HEK293 (cell line): ENCODE results near the gene EXD1.
A peak's percentile ranks its signal among the peaks of the same experiment; 100 is the strongest.

Experiments used
- CTCF ChIA-PET: fragments of 350-600 bp; formaldehyde crosslinking; extraction: SDS; loops from one replicate; lab custom pipeline; 2021; ENCODE audit warnings: antibody characterized with exemption; lab: Yijun Ruan, JAX
- POLR2A ChIA-PET: fragments of 300-600 bp; formaldehyde crosslinking; extraction: SDS; loops from one replicate; lab custom pipeline; 2020; ENCODE audit warnings: antibody characterized with exemption, inconsistent platforms; lab: Yijun Ruan, JAX
- H3K27ac ChIP-seq: fragments of 200-500 bp; sonication (Bioruptor generic); 2 replicates; pipeline ENCODE4 v1.5.1; 2014; ENCODE audit warnings: low read depth, low read length, control low read depth, inconsistent platforms; ENCODE audit errors: extremely low read depth
- H3K36me3 ChIP-seq, 2 experiments: fragments of 200-500 bp in 1 of 2; sonication (Bioruptor generic) in 1 of 2; 1 replicate in 1 of 2; 2 replicates in 1 of 2; pipeline ENCODE4 v1.5.1; 2014 to 2017; ENCODE audit warnings: inconsistent platforms in 2 of 2, low read length in 2 of 2; ENCODE audit not compliant: control insufficient read depth in 2 of 2, insufficient read depth in 1 of 2
- H3K4me1 ChIP-seq: fragments of 200-500 bp; sonication (Bioruptor generic); 2 replicates; pipeline ENCODE4 v1.5.1; 2014; ENCODE audit warnings: mild to moderate bottlenecking, low read length, inconsistent platforms; ENCODE audit not compliant: control insufficient read depth, insufficient read depth
- H3K4me3 ChIP-seq: 2 replicates; pipeline ENCODE4 v1.5.1; 2011; ENCODE audit warnings: low read depth, mild to moderate bottlenecking, control low read depth, low read length, moderate library complexity
- H3K9me3 ChIP-seq: fragments of 200-500 bp; sonication (Bioruptor generic); 2 replicates; pipeline ENCODE4 v1.5.1; 2014; ENCODE audit warnings: low read depth, low read length, inconsistent platforms; ENCODE audit not compliant: control insufficient read depth, insufficient read depth
- CTCF ChIP-seq: fragments of 450-650 bp; formaldehyde crosslinking; IDR thresholded peaks from 2 replicates; pipeline ENCODE4 v1.5.1; 2016; ENCODE audit warnings: missing biosample characterization, missing genetic modification characterization
- KLF10 ChIP-seq: fragments of 450-650 bp; IDR thresholded peaks from 2 replicates; pipeline ENCODE4 v1.5.1; 2018; ENCODE audit warnings: missing biosample characterization, mild to moderate bottlenecking, missing genetic modification characterization
- ZBTB17 ChIP-seq: fragments of 450-650 bp; formaldehyde crosslinking; IDR thresholded peaks from 2 replicates; pipeline ENCODE4 v1.5.1; 2016; ENCODE audit warnings: missing biosample characterization, missing genetic modification characterization
- ZBTB44 ChIP-seq: fragments of 450-650 bp; IDR thresholded peaks from 2 replicates; pipeline ENCODE4 v1.5.1; 2018; ENCODE audit warnings: missing biosample characterization, mild to moderate bottlenecking, missing genetic modification characterization
- ZBTB8A ChIP-seq: fragments of 450-650 bp; formaldehyde crosslinking; IDR thresholded peaks from 2 replicates; pipeline ENCODE4 v1.5.1; 2016; ENCODE audit warnings: missing biosample characterization, missing genetic modification characterization
- ZFHX2 ChIP-seq: fragments of 450-650 bp; formaldehyde crosslinking; conservative IDR thresholded peaks from 2 replicates; pipeline ENCODE4 v1.5.1; 2016; ENCODE audit warnings: missing biosample characterization, missing genetic modification characterization
- ZNF112 ChIP-seq: fragments of 450-650 bp; formaldehyde crosslinking; IDR thresholded peaks from 2 replicates; pipeline ENCODE4 v1.5.0; 2017; ENCODE audit warnings: missing biosample characterization, missing genetic modification characterization
- ZNF184 ChIP-seq: fragments of 450-650 bp; IDR thresholded peaks from 2 replicates; pipeline ENCODE4 v1.5.1; 2018; ENCODE audit warnings: missing biosample characterization, mild to moderate bottlenecking, missing genetic modification characterization
- ZNF335 ChIP-seq: fragments of 450-650 bp; formaldehyde crosslinking; conservative IDR thresholded peaks from 2 replicates; pipeline ENCODE4 v1.5.1; 2016; ENCODE audit warnings: missing biosample characterization, missing genetic modification characterization
- ZNF48 ChIP-seq: fragments of 450-650 bp; formaldehyde crosslinking; IDR thresholded peaks from 2 replicates; pipeline ENCODE4 v1.5.1; 2016; ENCODE audit warnings: missing biosample characterization, missing genetic modification characterization
- ZNF777 ChIP-seq: fragments of 450-650 bp; formaldehyde crosslinking; IDR thresholded peaks from 2 replicates; pipeline ENCODE4 v1.5.1; 2017; ENCODE audit warnings: missing biosample characterization, missing genetic modification characterization, borderline replicate concordance
- TF ChIP-seq, protein P1 (sequence below): fragments of 450-650 bp; formaldehyde crosslinking; IDR thresholded peaks from 2 replicates; pipeline ENCODE4 v1.5.1; 2016; ENCODE audit warnings: missing biosample characterization, missing genetic modification characterization, borderline replicate concordance
- TF ChIP-seq, protein P2 (sequence below): fragments of 450-650 bp; formaldehyde crosslinking; IDR thresholded peaks from 2 replicates; pipeline ENCODE4 v1.5.1; 2016; ENCODE audit warnings: missing biosample characterization, missing genetic modification characterization
- TF ChIP-seq, protein P3 (sequence below): fragments of 450-650 bp; formaldehyde crosslinking; IDR thresholded peaks from 2 replicates; pipeline ENCODE4 v1.5.1; 2017; ENCODE audit warnings: missing biosample characterization, mild to moderate bottlenecking, missing genetic modification characterization, moderate library complexity
- TF ChIP-seq, protein P4 (sequence below): fragments of 450-650 bp; formaldehyde crosslinking; conservative IDR thresholded peaks from 2 replicates; pipeline ENCODE4 v1.5.1; 2016; ENCODE audit warnings: low read depth, missing biosample characterization, missing genetic modification characterization
- TF ChIP-seq, protein P5 (sequence below): fragments of 450-650 bp; formaldehyde crosslinking; IDR thresholded peaks from 2 replicates; pipeline ENCODE4 v1.5.1; 2017; ENCODE audit warnings: missing biosample characterization, missing genetic modification characterization

EXD1 gene

DNA sequence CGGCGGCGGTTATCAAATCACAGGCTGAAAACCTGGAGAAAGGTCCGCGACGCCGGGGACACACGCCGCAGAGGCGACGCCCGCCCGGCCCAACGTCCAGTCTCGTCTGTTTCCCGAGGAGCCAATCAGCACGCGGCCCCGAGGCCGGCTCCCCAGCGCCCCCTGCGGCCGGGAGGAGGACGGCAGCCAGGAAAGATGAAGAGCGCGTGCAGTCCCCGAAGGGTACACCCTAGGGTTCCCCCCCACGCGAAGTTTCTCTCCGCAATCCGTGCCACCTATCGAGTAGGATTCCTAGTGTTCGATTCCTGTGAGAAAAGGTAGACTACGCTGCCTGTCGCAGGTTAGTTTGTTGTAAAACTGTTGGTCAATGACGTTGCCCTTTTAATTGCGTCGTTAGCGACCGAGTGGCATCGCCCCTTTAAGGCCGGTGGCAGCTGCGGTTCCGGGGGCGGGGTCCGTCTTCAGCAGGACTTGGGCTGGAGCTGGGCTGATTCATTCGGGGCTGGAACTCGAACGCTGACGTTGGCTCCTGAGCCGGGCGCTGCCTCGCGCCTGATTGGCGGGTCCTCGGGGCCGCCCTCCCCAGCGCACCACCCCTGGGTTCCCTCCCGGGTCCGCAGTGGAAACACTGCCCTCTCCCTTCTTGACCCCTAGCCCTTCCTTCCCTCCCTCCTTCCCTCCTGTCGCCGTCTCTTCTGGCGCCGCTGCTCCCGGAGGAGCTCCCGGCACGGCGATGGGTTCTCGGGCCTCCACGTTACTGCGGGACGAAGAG, at the start of gene EXD1, which contains the start of gene CHP1 (continued):
- TF ChIP-seq, protein P1, sequence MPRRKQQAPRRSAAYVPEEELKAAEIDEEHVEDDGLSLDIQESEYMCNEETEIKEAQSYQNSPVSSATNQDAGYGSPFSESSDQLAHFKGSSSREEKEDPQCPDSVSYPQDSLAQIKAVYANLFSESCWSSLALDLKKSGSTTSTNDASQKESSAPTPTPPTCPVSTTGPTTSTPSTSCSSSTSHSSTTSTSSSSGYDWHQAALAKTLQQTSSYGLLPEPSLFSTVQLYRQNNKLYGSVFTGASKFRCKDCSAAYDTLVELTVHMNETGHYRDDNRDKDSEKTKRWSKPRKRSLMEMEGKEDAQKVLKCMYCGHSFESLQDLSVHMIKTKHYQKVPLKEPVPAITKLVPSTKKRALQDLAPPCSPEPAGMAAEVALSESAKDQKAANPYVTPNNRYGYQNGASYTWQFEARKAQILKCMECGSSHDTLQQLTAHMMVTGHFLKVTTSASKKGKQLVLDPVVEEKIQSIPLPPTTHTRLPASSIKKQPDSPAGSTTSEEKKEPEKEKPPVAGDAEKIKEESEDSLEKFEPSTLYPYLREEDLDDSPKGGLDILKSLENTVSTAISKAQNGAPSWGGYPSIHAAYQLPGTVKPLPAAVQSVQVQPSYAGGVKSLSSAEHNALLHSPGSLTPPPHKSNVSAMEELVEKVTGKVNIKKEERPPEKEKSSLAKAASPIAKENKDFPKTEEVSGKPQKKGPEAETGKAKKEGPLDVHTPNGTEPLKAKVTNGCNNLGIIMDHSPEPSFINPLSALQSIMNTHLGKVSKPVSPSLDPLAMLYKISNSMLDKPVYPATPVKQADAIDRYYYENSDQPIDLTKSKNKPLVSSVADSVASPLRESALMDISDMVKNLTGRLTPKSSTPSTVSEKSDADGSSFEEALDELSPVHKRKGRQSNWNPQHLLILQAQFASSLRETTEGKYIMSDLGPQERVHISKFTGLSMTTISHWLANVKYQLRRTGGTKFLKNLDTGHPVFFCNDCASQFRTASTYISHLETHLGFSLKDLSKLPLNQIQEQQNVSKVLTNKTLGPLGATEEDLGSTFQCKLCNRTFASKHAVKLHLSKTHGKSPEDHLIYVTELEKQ (tag by site-specific recombination), result peak; percentile 34; the same call in 1 of the 2 replicates
- TF ChIP-seq ZNF48 (tag by site-specific recombination) (no peak), KLF10 (tag by site-specific recombination) (peak; percentile 76), ZNF335 (tag by site-specific recombination) (peak; percentile 94), ZNF184 (tag by site-specific recombination) (no peak; the same call in 1 of the 2 replicates), ZBTB17 (tag by site-specific recombination) (peak; percentile 97), ZNF777 (tag by site-specific recombination) (0 out of 2 replicates have a peak, but pooled peaks have one; percentile 21)
- TF ChIP-seq, protein P2, sequence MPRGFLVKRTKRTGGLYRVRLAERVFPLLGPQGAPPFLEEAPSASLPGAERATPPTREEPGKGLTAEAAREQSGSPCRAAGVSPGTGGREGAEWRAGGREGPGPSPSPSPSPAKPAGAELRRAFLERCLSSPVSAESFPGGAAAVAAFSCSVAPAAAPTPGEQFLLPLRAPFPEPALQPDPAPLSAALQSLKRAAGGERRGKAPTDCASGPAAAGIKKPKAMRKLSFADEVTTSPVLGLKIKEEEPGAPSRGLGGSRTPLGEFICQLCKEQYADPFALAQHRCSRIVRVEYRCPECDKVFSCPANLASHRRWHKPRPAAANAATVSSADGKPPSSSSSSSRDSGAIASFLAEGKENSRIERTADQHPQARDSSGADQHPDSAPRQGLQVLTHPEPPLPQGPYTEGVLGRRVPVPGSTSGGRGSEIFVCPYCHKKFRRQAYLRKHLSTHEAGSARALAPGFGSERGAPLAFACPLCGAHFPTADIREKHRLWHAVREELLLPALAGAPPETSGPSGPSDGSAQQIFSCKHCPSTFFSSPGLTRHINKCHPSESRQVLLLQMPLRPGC (tag by site-specific recombination), result peak; percentile 93
- TF ChIP-seq, protein P3, sequence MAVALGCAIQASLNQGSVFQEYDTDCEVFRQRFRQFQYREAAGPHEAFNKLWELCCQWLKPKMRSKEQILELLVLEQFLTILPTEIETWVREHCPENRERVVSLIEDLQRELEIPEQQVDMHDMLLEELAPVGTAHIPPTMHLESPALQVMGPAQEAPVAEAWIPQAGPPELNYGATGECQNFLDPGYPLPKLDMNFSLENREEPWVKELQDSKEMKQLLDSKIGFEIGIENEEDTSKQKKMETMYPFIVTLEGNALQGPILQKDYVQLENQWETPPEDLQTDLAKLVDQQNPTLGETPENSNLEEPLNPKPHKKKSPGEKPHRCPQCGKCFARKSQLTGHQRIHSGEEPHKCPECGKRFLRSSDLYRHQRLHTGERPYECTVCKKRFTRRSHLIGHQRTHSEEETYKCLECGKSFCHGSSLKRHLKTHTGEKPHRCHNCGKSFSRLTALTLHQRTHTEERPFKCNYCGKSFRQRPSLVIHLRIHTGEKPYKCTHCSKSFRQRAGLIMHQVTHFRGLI (tag by site-specific recombination), result 0 out of 2 replicates have a peak, but pooled peaks have one; percentile 62
- TF ChIP-seq, protein P4, sequence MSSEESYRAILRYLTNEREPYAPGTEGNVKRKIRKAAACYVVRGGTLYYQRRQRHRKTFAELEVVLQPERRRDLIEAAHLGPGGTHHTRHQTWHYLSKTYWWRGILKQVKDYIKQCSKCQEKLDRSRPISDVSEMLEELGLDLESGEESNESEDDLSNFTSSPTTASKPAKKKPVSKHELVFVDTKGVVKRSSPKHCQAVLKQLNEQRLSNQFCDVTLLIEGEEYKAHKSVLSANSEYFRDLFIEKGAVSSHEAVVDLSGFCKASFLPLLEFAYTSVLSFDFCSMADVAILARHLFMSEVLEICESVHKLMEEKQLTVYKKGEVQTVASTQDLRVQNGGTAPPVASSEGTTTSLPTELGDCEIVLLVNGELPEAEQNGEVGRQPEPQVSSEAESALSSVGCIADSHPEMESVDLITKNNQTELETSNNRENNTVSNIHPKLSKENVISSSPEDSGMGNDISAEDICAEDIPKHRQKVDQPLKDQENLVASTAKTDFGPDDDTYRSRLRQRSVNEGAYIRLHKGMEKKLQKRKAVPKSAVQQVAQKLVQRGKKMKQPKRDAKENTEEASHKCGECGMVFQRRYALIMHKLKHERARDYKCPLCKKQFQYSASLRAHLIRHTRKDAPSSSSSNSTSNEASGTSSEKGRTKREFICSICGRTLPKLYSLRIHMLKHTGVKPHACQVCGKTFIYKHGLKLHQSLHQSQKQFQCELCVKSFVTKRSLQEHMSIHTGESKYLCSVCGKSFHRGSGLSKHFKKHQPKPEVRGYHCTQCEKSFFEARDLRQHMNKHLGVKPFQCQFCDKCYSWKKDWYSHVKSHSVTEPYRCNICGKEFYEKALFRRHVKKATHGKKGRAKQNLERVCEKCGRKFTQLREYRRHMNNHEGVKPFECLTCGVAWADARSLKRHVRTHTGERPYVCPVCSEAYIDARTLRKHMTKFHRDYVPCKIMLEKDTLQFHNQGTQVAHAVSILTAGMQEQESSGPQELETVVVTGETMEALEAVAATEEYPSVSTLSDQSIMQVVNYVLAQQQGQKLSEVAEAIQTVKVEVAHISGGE, result peak; percentile 86
- TF ChIP-seq, protein P5, sequence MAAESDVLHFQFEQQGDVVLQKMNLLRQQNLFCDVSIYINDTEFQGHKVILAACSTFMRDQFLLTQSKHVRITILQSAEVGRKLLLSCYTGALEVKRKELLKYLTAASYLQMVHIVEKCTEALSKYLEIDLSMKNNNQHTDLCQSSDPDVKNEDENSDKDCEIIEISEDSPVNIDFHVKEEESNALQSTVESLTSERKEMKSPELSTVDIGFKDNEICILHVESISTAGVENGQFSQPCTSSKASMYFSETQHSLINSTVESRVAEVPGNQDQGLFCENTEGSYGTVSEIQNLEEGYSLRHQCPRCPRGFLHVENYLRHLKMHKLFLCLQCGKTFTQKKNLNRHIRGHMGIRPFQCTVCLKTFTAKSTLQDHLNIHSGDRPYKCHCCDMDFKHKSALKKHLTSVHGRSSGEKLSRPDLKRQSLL (tag by site-specific recombination), result peak; percentile 88

DNA sequence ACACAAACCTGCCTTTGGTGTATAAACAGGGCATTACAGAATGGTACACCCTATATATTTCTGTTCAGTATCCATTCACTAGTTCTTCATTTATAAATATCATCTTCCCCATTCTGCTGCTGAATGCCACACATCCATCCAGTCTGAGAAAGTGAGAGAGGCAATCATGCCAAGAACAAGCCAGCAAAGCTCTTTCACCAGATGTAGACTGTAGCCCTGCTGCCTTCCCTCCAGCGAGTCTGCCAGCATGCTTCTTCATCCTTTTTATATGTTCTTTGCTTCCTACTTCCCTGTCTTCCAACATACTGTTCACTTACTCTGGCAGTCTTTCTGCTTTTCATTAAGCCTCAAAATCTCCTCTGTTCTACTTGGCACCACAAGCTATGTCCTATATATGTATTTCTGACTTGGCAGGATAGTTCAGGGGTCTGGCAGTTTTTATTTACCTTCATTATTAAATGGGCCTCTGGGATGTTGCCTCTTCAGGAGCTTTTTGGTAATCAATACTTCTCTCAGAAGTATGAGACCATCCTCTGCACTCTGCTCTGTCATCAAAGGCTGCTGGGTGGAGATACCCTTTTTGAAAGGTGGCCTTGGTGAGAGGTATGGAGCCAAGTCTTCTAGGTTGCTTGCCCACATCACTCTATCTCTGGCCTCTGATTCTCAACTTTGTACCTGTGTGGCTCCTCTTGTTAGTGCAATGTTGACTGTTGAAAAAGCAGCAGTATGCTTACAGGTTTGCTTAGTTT, 49.2 kb upstream of the EXD1 start:
- H3K9me3 ChIP-seq, result no peaks in the 10 kb centered on the region
- H3K36me3 ChIP-seq, result peaks cover 0 to 19% of the 10 kb centered on the region in 2 experiments
- H3K4me1 ChIP-seq, result no peaks in the 10 kb centered on the region
- CTCF ChIA-PET, result no interaction called here
- H3K27ac ChIP-seq, result no peak overlapping the region
- POLR2A ChIA-PET, result no interaction called here
- no peak overlapping the region for H3K4me3 ChIP-seq
- TF ChIP-seq ZFHX2 (tag by site-specific recombination) (no peak), ZBTB44 (tag by site-specific recombination) (no peak), ZNF112 (tag by site-specific recombination) (no peak), ZBTB8A (tag by site-specific recombination) (no peak), CTCF (tag by site-specific recombination) (no peak), KLF10 (tag by site-specific recombination) (no peak)
